WTC11 (cell line): ENCODE measurements around the gene NAV2.

Experiments
- CREM ChIP-seq: sonication (generic); formaldehyde crosslinking; IDR thresholded peaks from 2 replicates; pipeline ENCODE4 v1.8.1; 2022; ENCODE audit warnings: mild to moderate bottlenecking, missing genetic modification reagents, moderate library complexity
- ESRRA ChIP-seq: sonication (generic); formaldehyde crosslinking; IDR thresholded peaks from 2 replicates; pipeline ENCODE4 v1.8.1; 2022; ENCODE audit warnings: mild to moderate bottlenecking, missing genetic modification reagents, borderline replicate concordance
- ETV6 ChIP-seq: sonication (generic); formaldehyde crosslinking; IDR thresholded peaks from 2 replicates; pipeline ENCODE4 v1.8.1; 2022; ENCODE audit warnings: mild to moderate bottlenecking, missing genetic modification reagents
- MYBL2 ChIP-seq: sonication (generic); formaldehyde crosslinking; IDR thresholded peaks from 2 replicates; pipeline ENCODE4 v1.8.1; 2023; ENCODE audit warnings: mild to moderate bottlenecking, moderate library complexity, missing genetic modification reagents
- NFYB ChIP-seq: sonication (generic); formaldehyde crosslinking; conservative IDR thresholded peaks from 2 replicates; pipeline ENCODE4 v1.8.0; 2022; ENCODE audit warnings: low read depth, missing genetic modification reagents
- NR2C2 ChIP-seq: sonication (generic); formaldehyde crosslinking; IDR thresholded peaks from 2 replicates; pipeline ENCODE4 v1.8.0; 2022; ENCODE audit warnings: mild to moderate bottlenecking, missing genetic modification reagents
- SMAD3 ChIP-seq: sonication (generic); formaldehyde crosslinking; IDR thresholded peaks from 2 replicates; pipeline ENCODE4 v1.8.0; 2022; ENCODE audit warnings: missing genetic modification reagents, mild to moderate bottlenecking, borderline replicate concordance
- TF ChIP-seq, protein P1 (sequence below): fragments of 200-600 bp; IDR thresholded peaks from 2 replicates; pipeline ENCODE4 v1.8.0; 2022; ENCODE audit warnings: antibody characterized with exemption
- TF ChIP-seq, protein P2 (sequence below): sonication (generic); formaldehyde crosslinking; IDR thresholded peaks from 2 replicates; pipeline ENCODE4 v1.8.0; 2022; ENCODE audit warnings: mild to moderate bottlenecking, missing genetic modification reagents
- TF ChIP-seq, protein P3 (sequence below): sonication (generic); formaldehyde crosslinking; IDR thresholded peaks from 2 replicates; pipeline ENCODE4 v1.8.1; 2022; ENCODE audit warnings: mild to moderate bottlenecking, moderate library complexity, missing genetic modification reagents
- TF ChIP-seq, protein P4 (sequence below): sonication (generic); formaldehyde crosslinking; IDR thresholded peaks from 2 replicates; pipeline ENCODE4 v1.8.0; 2022; ENCODE audit warnings: mild to moderate bottlenecking, missing genetic modification reagents

DNA sequence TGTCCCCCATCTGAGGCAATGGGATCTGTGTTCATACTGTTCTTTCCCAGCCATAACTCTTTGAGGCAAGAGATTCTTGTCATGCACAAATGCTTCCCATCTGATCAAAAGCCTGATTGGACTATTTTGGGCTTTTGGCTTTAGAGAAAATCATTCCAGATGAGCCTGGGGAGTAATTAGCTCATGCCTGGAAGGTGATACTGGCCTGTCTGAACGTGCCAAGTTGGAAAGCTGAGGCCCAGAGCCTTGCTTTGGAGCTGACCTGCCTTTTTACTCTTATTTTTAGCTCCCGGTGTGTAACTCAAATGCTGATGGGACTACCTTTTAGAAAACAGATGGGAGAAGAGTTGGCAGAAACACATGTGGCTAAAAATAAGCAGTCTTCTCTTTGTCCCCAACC is 342.7 kb downstream of the NAV2 start:
- TF ChIP-seq, protein P1, sequence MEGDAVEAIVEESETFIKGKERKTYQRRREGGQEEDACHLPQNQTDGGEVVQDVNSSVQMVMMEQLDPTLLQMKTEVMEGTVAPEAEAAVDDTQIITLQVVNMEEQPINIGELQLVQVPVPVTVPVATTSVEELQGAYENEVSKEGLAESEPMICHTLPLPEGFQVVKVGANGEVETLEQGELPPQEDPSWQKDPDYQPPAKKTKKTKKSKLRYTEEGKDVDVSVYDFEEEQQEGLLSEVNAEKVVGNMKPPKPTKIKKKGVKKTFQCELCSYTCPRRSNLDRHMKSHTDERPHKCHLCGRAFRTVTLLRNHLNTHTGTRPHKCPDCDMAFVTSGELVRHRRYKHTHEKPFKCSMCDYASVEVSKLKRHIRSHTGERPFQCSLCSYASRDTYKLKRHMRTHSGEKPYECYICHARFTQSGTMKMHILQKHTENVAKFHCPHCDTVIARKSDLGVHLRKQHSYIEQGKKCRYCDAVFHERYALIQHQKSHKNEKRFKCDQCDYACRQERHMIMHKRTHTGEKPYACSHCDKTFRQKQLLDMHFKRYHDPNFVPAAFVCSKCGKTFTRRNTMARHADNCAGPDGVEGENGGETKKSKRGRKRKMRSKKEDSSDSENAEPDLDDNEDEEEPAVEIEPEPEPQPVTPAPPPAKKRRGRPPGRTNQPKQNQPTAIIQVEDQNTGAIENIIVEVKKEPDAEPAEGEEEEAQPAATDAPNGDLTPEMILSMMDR = no peak
- no peak for TF ChIP-seq NFYB (CRISPR knock-in tag)
- no peak for TF ChIP-seq MYBL2 (CRISPR knock-in tag)
- TF ChIP-seq, protein P2, sequence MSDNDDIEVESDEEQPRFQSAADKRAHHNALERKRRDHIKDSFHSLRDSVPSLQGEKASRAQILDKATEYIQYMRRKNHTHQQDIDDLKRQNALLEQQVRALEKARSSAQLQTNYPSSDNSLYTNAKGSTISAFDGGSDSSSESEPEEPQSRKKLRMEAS (CRISPR knock-in tag) = no peak
- no peak for TF ChIP-seq CREM (CRISPR knock-in tag)
- TF ChIP-seq, protein P3, sequence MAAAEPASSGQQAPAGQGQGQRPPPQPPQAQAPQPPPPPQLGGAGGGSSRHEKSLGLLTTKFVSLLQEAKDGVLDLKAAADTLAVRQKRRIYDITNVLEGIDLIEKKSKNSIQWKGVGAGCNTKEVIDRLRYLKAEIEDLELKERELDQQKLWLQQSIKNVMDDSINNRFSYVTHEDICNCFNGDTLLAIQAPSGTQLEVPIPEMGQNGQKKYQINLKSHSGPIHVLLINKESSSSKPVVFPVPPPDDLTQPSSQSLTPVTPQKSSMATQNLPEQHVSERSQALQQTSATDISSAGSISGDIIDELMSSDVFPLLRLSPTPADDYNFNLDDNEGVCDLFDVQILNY (CRISPR knock-in tag) = no peak
- TF ChIP-seq, protein P4, sequence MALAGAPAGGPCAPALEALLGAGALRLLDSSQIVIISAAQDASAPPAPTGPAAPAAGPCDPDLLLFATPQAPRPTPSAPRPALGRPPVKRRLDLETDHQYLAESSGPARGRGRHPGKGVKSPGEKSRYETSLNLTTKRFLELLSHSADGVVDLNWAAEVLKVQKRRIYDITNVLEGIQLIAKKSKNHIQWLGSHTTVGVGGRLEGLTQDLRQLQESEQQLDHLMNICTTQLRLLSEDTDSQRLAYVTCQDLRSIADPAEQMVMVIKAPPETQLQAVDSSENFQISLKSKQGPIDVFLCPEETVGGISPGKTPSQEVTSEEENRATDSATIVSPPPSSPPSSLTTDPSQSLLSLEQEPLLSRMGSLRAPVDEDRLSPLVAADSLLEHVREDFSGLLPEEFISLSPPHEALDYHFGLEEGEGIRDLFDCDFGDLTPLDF (CRISPR knock-in tag) = no peak
- no peak for TF ChIP-seq SMAD3
- TF ChIP-seq ETV6 (CRISPR knock-in tag) = no peak
- TF ChIP-seq ESRRA (CRISPR knock-in tag) = no peak
- TF ChIP-seq NR2C2 (CRISPR knock-in tag) = no peak
